Rectal smooth muscle tissue (tissue), 1 donor: ENCODE measurements around the gene BACH2.
"Not testable (repeated sequence)": the region's sequence is repeated elsewhere in the genome, so short reads cannot be mapped to it uniquely, and the experiment has no call there.

Experiments
- H3K27ac ChIP-seq: one replicate; pipeline ENCODE4 v1.7.0; 2013; ENCODE audit warnings: low read depth, low read length, inconsistent platforms
- H3K27me3 ChIP-seq: one replicate; pipeline ENCODE4 v1.7.0; 2013; ENCODE audit warnings: low read length; ENCODE audit not compliant: control insufficient read depth, insufficient read depth
- H3K36me3 ChIP-seq: one replicate; pipeline ENCODE4 v1.7.0; 2013; ENCODE audit warnings: low read length; ENCODE audit not compliant: control insufficient read depth, insufficient read depth
- H3K4me1 ChIP-seq: one replicate; pipeline ENCODE4 v1.7.0; 2013; ENCODE audit warnings: low read length; ENCODE audit not compliant: control insufficient read depth, insufficient read depth
- H3K4me3 ChIP-seq: one replicate; pipeline ENCODE4 v1.7.0; 2013; ENCODE audit warnings: low read length
- H3K9ac ChIP-seq: one replicate; pipeline ENCODE4 v1.7.0; 2013; ENCODE audit warnings: low read length

The BACH2 gene

DNA sequence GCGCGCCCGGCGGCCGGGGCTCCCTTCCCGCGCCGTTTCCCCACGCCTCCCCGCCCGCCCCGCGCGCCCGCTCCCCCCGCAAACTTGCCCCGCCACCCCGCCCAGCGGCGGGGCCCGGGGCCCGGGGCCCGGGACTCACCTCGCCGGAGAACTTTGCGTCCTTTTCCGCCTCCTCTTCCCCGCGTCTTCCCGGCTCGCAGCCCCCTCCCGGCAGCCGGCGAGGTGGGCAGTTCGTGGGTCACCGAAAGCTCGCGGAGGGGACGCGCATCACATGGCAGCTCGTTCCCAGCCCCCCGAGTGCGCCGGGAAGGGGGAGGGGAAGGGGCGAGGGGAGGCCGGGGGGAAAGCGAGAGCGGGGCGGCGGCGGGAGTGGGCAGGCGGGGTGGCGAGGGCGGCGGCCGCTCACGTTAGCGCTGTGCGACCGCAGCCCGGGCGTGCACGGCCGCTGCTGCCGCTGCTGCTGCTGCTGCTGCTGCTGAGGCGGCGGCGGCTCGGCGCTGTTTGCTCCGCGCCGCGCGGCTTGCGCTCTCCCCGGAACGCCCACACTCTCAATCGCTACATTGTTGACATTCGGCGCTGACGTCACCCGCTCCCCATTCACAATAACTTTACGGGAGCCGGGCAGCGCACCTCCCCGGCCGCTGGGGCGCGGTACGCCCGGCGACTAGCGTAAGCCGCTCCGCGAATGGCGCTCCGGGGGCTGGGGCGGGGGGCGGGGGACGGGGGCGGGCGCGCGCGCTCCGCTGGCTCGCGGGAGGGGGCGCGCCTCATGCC lies at the start of gene BACH2:
TSS of gene BACH2 (minus strand) at position 503 of the 774 bp plus-strand sequence. CDS start 287,999 bp downstream, outside the sequence.
- Histone ChIP-seq H3K27me3 (no peaks in the 10 kb centered on the region), H3K36me3 (no peaks in the 10 kb centered on the region), H3K4me3 (peak within 1 kb of the TSS; percentile 65), H3K4me1 (peaks cover 2% of the 10 kb centered on the region), H3K9ac (peak within 1 kb of the TSS; percentile 64), H3K27ac (peak within 1 kb of the TSS; percentile 77)

DNA sequence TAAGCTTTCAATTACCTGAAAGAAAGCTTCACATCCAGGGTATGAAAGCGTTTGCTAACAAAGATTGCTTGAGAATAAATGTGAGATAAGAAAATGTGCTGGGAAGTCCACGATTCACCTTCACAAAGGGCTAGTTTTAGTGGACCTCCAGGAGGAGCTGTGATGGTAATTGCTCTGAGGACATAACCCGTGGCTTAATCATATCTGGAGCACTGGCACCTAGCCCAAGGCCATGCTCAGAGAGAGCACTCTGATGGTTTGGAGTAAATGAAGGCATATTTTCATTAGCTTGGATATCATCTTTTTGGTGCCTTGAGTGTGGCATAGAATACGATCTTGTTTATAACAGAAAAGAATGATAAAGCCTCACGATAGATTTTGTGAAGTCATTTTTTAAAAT lies 46.9 kb upstream of the BACH2 start:
- Histone ChIP-seq H3K4me1 (no peaks in the 10 kb centered on the region), H3K27ac (no peak overlapping the region), H3K9ac (no peak overlapping the region), H3K36me3 (no peaks in the 10 kb centered on the region), H3K27me3 (no peaks in the 10 kb centered on the region), H3K4me3 (no peak overlapping the region)

DNA sequence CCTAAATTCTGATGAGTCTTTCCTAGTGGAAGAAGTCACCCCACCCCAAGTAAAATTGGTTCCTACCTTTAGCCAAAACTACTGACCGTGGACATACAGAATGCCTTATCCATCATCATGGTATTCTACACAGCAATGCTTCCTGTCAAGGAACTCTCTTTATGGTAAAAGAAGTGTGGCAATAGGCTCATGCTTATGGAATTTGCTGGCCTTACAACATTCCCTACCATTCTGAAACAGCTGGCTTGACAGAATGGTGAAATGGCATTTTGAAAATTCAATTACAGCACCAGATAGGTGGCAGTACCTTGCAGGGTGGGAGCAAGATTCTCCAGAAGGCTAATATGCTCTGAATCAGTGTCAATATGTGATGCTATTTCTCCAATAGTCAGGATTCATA lies 41.8 kb upstream of the BACH2 start:
- Histone ChIP-seq H3K4me3 (no peak overlapping the region), H3K27ac (no peak overlapping the region), H3K27me3 (no peaks in the 10 kb centered on the region), H3K9ac (no peak overlapping the region), H3K36me3 (no peaks in the 10 kb centered on the region), H3K4me1 (no peaks in the 10 kb centered on the region)

DNA sequence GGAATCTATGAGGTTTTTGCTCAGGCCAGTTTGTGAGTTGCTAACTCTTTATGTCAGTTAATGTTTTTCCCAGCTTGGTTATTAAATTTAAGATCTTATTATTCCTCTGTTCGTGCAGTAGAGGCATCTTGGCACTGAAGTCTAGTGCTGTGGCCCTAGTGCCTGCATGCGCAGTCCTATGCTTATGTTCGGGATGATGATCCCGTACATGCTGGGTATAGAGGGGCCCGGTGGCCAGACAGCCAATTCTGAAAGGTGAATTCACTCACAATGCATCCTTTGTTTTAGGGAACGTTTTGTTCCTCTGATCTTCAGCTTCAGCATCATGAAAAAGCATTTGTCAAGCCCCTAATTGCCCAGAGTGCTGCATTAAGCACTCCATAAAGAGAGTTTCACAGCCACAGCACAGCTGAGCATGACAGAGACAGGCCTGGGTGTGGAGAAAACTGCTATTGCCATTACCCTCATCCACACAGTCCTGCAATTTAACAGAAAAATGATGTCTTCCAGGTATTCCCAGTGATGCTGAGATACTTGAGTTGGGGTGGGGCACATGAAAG lies 39.8 kb upstream of the BACH2 start:
- no peaks in the 10 kb centered on the region for H3K4me1 ChIP-seq
- H3K9ac ChIP-seq: no peak overlapping the region
- no peak overlapping the region for H3K4me3 ChIP-seq
- no peak overlapping the region for H3K27ac ChIP-seq
- H3K27me3 ChIP-seq: no peaks in the 10 kb centered on the region
- no peaks in the 10 kb centered on the region for H3K36me3 ChIP-seq

DNA sequence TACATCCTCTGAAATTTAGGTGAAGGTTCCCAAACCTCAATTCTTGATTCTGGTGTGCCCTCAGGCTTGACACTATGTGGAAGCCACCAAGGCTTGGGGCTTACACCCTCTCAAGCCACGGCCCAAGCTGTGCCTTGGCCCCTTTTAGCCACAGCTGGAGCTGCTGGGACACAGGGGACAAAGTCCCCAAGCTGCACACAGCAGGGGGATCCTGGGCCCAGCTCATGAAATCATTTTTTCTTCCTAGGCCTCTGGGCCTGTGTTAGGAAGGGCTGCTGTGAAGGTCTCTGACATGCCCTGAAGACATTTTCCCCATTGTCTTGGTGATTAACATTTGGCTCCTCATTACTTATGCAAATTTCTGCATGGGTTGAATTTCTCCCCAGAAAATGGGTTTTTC lies 37.3 kb upstream of the BACH2 start:
- no peaks in the 10 kb centered on the region for H3K36me3 ChIP-seq
- no peak overlapping the region for H3K27ac ChIP-seq
- no peak overlapping the region for H3K9ac ChIP-seq
- no peak overlapping the region for H3K4me3 ChIP-seq
- no peaks in the 10 kb centered on the region for H3K27me3 ChIP-seq
- H3K4me1 ChIP-seq: no peaks in the 10 kb centered on the region

DNA sequence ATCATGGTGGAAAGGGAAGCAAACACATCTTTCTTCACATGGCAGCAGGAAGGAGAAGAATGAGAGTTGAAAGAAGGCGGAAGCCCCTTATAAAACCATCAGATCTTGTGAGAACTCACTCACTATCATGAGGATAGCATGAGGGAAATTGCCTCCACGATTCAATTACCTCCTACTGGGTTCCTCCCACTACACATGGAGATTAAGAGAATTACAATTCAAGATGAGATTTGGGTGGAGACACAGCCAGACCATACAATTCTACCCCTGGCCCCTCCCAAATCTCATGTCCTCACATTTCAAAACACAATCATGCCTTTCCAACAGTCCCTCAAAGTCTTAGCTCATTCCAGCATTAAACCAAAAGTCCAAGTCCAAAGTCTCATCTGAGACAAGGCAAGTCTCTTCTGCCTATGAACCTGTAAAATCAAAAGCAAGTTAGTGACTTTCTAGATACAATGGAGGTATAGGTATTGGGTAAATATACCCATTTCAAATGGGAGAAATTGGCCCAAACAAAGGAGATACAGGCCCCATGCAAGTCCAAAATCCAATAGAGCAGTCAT lies 36.4 kb upstream of the BACH2 start:
- not testable (repeated sequence) for H3K27me3 ChIP-seq, H3K9ac ChIP-seq, H3K4me3 ChIP-seq, H3K4me1 ChIP-seq, H3K27ac ChIP-seq, H3K36me3 ChIP-seq

DNA sequence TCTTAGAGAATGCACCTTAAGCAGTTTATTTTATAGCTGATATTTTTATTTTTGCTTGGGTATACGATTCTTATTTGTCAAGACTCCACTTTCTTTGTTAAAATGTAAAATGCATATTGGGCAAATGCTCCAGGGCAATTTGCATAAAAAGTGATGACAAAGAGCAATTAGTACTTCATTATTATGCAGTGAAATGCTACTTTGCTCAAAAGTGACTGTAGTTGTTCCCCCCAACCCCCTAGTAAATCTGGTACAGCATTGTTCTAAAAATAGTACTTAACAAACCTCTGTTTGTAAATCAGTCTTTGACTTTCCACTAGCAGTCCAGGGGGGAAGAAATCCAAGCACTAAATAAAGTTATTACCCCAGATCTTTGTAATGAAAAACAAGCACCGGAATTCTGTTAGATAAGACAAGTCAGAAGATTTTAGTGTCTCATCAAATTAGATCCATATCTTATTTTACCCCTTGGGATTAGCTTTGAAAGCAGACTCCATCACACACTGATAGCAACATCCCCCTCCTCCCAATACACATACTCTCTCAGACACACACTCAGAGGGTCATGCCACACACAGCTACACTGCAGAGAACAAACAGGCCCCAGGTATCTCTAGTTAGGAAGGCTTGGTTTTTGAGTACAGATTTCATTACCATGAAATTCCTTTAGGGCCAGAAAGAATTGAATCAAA lies 32.9 kb upstream of the BACH2 start:
- Histone ChIP-seq H3K27ac (no peak overlapping the region), H3K27me3 (no peaks in the 10 kb centered on the region), H3K4me1 (no peaks in the 10 kb centered on the region), H3K4me3 (no peak overlapping the region), H3K36me3 (no peaks in the 10 kb centered on the region), H3K9ac (no peak overlapping the region)

DNA sequence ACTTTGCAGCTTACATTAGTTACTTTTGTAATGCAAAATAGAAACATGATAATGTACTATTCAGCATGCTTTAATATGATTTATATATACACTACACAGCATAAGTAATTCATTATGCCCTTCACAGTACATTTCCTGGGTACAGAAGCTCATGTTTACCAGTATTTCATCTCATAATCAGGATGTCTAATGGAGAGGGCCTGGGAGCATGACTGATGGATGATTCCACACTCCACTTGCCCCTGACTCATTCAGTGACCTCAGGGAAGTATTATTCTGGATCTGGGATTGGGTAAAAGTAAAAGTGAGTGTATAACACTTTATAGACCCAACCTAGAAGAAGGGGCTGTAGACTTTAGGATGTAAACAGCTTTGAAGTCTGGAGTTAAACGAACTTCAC lies 31.4 kb upstream of the BACH2 start:
- H3K4me3 ChIP-seq: no peak overlapping the region
- H3K27ac ChIP-seq: no peak overlapping the region
- H3K36me3 ChIP-seq: no peaks in the 10 kb centered on the region
- H3K4me1 ChIP-seq: no peaks in the 10 kb centered on the region
- H3K9ac ChIP-seq: no peak overlapping the region
- no peaks in the 10 kb centered on the region for H3K27me3 ChIP-seq

DNA sequence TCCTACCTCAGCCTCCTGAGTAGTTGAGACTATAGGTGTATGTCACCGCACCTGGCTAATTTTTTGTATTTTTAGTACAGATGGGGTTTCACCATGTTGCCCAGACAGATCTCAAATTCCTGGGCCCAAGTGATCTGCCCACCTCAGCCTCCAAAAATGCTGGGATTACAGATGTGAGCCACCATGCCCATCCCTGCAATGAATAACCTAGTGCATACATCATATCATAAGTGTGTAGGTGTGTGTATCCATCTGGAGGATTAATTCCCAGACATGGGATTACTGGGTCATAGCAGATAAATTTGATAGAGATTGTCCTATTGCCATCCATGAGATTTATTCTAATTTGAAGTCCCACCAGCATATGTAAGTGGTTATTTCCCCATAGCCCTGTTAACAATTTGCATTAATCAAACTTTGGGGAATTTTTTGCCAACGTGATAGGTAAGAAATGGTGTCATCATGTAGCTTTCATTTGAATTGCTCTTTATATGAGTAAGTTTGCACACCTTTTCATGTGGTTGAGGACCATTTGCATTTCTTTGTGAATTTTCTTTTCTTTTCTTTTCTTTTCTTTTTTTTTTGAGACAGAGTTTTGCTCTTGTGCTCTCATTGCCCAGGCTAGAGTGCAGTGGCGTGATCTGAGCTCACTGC lies 29.9 kb upstream of the BACH2 start:
- Histone ChIP-seq H3K4me1 (no peaks in the 10 kb centered on the region), H3K27me3 (no peaks in the 10 kb centered on the region), H3K9ac (no peak overlapping the region), H3K4me3 (no peak overlapping the region), H3K27ac (no peak overlapping the region), H3K36me3 (no peaks in the 10 kb centered on the region)

DNA sequence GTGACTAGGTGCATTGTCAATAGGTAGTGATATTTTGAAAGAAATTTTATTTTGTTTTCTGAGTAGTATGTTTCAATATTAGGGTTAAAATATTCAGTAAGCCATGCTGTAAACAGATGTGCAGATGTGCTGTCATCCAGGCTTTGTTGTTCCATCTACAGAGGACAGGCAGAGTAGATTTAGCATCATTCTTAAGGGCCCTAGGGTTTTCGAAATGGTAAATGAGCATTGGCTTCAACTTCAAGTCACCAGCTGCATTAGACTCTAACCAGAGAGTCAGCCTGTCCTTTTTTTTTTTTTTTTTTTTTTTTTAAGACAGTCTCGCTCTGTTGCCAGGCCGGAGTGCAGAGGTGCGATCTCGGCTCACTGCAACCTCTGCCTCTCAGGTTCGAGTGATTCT lies 27.1 kb upstream of the BACH2 start:
- Histone ChIP-seq H3K27ac (no peak overlapping the region), H3K4me1 (no peaks in the 10 kb centered on the region), H3K9ac (no peak overlapping the region), H3K4me3 (no peak overlapping the region), H3K27me3 (no peaks in the 10 kb centered on the region), H3K36me3 (no peaks in the 10 kb centered on the region)

DNA sequence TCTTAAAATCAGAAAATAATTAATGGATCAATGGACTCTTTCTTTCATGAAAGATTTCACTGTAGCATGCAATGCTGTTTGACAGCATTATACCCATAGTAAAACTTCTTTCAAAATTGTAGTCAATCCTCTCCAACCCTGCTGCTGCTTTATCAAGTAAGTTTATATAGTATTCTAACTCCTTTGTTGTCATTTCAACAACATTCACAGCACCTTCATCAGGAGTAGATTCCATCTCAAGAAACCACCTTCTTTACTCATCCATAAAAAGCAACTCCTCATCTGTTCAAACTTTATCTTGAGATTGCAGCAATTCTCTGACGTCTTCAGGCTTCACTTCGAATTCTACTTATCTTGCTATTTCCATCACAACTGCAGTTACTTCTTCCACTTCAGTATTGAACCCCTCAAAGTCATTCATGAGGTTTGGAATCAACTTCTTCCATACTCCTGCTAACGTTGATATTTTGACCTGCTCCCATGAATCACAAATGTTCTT lies 26.4 kb upstream of the BACH2 start:
- H3K4me1 ChIP-seq: no peaks in the 10 kb centered on the region
- no peak overlapping the region for H3K27ac ChIP-seq
- H3K27me3 ChIP-seq: no peaks in the 10 kb centered on the region
- no peak overlapping the region for H3K4me3 ChIP-seq
- H3K9ac ChIP-seq: no peak overlapping the region
- H3K36me3 ChIP-seq: no peaks in the 10 kb centered on the region
